PC-9 (cell line): Measurements from ENCODE around the gene PRSS2. TPM values are rescaled to one million over a fixed set of nuclear protein-coding genes. Genes with fewer than 3 reads are reported as not detected.

Source experiments
- BruUV-seq: library from RNA; stranded (reverse); fragments of 400-500 nt; replicated peaks from 2 replicates; lab custom pipeline; 2021; lab: Mats Ljungman, UMichigan
- CTCF ChIA-PET: fragments of 300-600 bp; sonication (Branson Sonifier 250); formaldehyde crosslinking; loops from one replicate; lab custom pipeline; 2022; ENCODE audit warnings: antibody characterized with exemption; lab: Charles Lee
- POLR2A ChIA-PET: fragments of 300-600 bp; sonication (Branson Sonifier 250); formaldehyde crosslinking; loops from one replicate; lab custom pipeline; 2022; ENCODE audit warnings: antibody characterized with exemption; ENCODE audit not compliant: unreplicated experiment; lab: Charles Lee
- DNase-seq, 2 experiments: peaks; one replicate each; pipeline versions ENCODE4 v3.0.0 to v3.0.0-alpha.2; 2015 to 2022; ENCODE audit warnings: mixed read lengths in 1 of 2
- H2AFZ ChIP-seq: fragments of 200-600 bp; sonication (generic); 2 replicates; pipeline ENCODE4 v1.8.1; 2017; ENCODE audit warnings: antibody characterized with exemption
- H3F3A ChIP-seq: fragments of 200-600 bp; sonication (generic); 2 replicates; pipeline ENCODE4 v1.8.1; 2017; ENCODE audit warnings: antibody characterized with exemption, mild to moderate bottlenecking, low read depth; ENCODE audit not compliant: insufficient read depth
- H3K27ac ChIP-seq: fragments of 200-600 bp; sonication (generic); 2 replicates; pipeline ENCODE4 v1.6.1; 2016; ENCODE audit warnings: mixed run types
- H3K27me3 ChIP-seq: fragments of 200-600 bp; sonication (generic); 2 replicates; pipeline ENCODE4 v1.6.1; 2016; ENCODE audit warnings: low read depth, mixed run types; ENCODE audit not compliant: insufficient read depth
- H3K36me3 ChIP-seq: fragments of 200-600 bp; sonication (generic); 2 replicates; pipeline ENCODE4 v1.6.1; 2016; ENCODE audit warnings: low read depth, mixed run types
- H3K4me1 ChIP-seq: fragments of 200-600 bp; sonication (generic); replicated peaks from 2 replicates; pipeline ENCODE4 v1.6.1; 2016; ENCODE audit warnings: mixed run types; ENCODE audit not compliant: insufficient read depth
- H3K4me2 ChIP-seq: fragments of 200-600 bp; sonication (generic); 2 replicates; pipeline ENCODE4 v1.6.1; 2017; ENCODE audit warnings: mixed run types
- H3K4me3 ChIP-seq: fragments of 200-600 bp; sonication (generic); 2 replicates; pipeline ENCODE4 v1.6.1; 2016; ENCODE audit warnings: mixed run types
- H3K79me2 ChIP-seq: fragments of 200-600 bp; sonication (generic); 2 replicates; pipeline ENCODE4 v1.6.1; 2017; ENCODE audit warnings: low read depth, mixed run types
- H3K9me2 ChIP-seq: fragments of 200-600 bp; sonication (generic); 2 replicates; pipeline ENCODE4 v1.8.1; 2017; ENCODE audit warnings: mild to moderate bottlenecking; ENCODE audit not compliant: insufficient read depth
- H3K9me3 ChIP-seq: fragments of 200-600 bp; sonication (generic); 2 replicates; pipeline ENCODE4 v1.8.1; 2016; ENCODE audit warnings: low read depth; ENCODE audit not compliant: insufficient read depth
- H4K20me1 ChIP-seq: fragments of 200-600 bp; sonication (generic); 2 replicates; pipeline ENCODE4 v1.8.1; 2017; ENCODE audit not compliant: insufficient read depth
- EZH2 ChIP-seq: fragments of 200-600 bp; sonication (generic); IDR thresholded peaks from 2 replicates; pipeline ENCODE4 v1.8.0; 2017; ENCODE audit warnings: antibody characterized with exemption, low read depth
- intact Hi-C: fragments of 100-400 bp; cut with micrococcal nuclease; formaldehyde crosslinking; loops from one replicate; pipeline ENCODE4 v1.10.0; 2022; ENCODE audit not compliant: unreplicated experiment
- total RNA-seq: library from RNA; stranded (reverse); gene quantifications from 2 replicates; pipeline ENCODE4 v1.2.3, GENCODE V29; 2021
- TF ChIP-seq, protein P1 (sequence below): fragments of 200-600 bp; sonication (generic); conservative IDR thresholded peaks from 2 replicates; pipeline ENCODE4 v1.6.1; 2017; ENCODE audit warnings: mixed run types, antibody characterized with exemption, mild to moderate bottlenecking, moderate library complexity

Gene PRSS2
- total RNA-seq, 1 experiment from 2014 or later = not detected

DNA sequence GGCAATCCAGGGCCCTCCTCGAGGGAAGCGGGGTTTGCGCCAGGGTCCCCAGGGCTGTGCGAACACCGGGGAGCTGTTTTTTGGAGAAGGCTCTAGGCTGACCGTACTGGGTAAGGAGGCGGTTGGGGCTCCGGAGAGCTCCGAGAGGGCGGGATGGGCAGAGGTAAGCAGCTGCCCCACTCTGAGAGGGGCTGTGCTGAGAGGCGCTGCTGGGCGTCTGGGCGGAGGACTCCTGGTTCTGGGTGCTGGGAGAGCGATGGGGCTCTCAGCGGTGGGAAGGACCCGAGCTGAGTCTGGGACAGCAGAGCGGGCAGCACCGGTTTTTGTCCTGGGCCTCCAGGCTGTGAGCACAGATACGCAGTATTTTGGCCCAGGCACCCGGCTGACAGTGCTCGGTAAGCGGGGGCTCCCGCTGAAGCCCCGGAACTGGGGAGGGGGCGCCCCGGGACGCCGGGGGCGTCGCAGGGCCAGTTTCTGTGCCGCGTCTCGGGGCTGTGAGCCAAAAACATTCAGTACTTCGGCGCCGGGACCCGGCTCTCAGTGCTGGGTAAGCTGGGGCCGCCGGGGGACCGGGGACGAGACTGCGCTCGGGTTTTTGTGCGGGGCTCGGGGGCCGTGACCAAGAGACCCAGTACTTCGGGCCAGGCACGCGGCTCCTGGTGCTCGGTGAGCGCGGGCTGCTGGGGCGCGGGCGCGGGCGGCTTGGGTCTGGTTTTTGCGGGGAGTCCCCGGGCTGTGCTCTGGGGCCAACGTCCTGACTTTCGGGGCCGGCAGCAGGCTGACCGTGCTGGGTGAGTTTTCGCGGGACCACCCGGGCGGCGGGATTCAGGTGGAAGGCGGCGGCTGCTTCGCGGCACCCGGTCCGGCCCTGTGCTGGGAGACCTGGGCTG is 26.0 kb downstream of the PRSS2 start:
- intact Hi-C loops = loop anchor here (5.0 kb wide), 3 partner anchors 421 to 819 kb away; no protein-coding TSS in a partner anchor
- peak; percentile 35 to 36 for DNase-seq
- peak overlapping the region; percentile 99 for H3K4me2 ChIP-seq
- TF ChIP-seq, protein P1, sequence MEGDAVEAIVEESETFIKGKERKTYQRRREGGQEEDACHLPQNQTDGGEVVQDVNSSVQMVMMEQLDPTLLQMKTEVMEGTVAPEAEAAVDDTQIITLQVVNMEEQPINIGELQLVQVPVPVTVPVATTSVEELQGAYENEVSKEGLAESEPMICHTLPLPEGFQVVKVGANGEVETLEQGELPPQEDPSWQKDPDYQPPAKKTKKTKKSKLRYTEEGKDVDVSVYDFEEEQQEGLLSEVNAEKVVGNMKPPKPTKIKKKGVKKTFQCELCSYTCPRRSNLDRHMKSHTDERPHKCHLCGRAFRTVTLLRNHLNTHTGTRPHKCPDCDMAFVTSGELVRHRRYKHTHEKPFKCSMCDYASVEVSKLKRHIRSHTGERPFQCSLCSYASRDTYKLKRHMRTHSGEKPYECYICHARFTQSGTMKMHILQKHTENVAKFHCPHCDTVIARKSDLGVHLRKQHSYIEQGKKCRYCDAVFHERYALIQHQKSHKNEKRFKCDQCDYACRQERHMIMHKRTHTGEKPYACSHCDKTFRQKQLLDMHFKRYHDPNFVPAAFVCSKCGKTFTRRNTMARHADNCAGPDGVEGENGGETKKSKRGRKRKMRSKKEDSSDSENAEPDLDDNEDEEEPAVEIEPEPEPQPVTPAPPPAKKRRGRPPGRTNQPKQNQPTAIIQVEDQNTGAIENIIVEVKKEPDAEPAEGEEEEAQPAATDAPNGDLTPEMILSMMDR = no peak
- TF ChIP-seq EZH2 = no peak
- no peaks in the 10 kb centered on the region for H3K9me3 ChIP-seq
- CTCF ChIA-PET = interaction anchor here (0.5 to 1.8 kb wide), 5 partner anchors 11 to 58 kb away, joined by 3 to 6 read pairs (median 3); partner anchors contain the start of gene EPHB6
- peaks cover 53% of the 10 kb centered on the region for H3K79me2 ChIP-seq
- no peaks in the 10 kb centered on the region for H4K20me1 ChIP-seq
- no peaks in the 10 kb centered on the region for H3K27me3 ChIP-seq
- POLR2A ChIA-PET = interaction anchor here (0.5 to 1.5 kb wide), 7 partner anchors 12 to 300 kb away, joined by 3 to 11 read pairs (median 7); no protein-coding TSS in a partner anchor
- H3F3A ChIP-seq = peaks cover 18% of the 10 kb centered on the region; the same call in 1 of the 2 replicates
- no TSS peak for BruUV-seq
- H3K36me3 ChIP-seq = peaks cover 17% of the 10 kb centered on the region; the same call in 1 of the 2 replicates
- no peaks in the 10 kb centered on the region for H3K9me2 ChIP-seq
- H2AFZ ChIP-seq = peak overlapping the region; percentile 35
- peak overlapping the region; percentile 93 for H3K4me3 ChIP-seq
- H3K4me1 ChIP-seq = peaks cover 55% of the 10 kb centered on the region
- peak overlapping the region; percentile 92 for H3K27ac ChIP-seq

DNA sequence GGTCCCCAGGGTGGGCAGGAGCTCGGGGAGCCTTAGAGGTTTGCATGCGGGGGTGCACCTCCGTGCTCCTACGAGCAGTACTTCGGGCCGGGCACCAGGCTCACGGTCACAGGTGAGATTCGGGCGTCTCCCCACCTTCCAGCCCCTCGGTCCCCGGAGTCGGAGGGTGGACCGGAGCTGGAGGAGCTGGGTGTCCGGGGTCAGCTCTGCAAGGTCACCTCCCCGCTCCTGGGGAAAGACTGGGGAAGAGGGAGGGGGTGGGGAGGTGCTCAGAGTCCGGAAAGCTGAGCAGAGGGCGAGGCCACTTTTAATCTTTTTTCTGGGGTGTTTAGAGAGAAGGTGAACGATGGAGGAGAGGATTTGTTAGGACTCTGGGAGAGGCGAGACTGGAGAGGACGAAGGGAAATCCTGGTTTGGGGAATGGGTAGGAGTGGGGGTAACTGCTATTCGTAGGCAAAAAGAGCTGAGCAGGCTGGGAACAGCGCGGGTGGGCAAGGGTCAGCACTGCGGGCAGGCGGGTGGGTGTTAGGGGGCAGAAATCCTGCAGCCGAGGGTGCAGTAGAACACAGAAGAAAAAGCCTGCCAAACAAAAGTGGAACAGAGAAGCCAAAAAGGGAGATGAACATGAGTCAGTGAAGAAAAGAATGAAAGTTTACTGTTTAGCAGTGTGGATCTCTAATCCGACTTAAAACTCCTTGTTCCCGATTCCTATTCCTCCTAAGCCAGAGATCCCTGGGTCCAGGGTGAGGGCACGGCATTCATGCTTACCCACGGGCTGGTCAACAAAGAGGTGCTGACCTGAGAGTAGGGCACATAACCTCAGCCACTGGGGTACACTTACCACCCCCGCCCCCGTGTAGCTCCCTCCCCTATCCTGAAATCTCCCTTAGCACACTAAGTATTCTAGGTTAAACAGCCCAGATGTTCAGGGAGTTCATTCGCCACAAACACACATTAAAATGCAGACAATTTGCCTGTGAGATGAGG is 26.9 kb downstream of the PRSS2 start:
- Histone ChIP-seq H2AFZ (peak overlapping the region; percentile 35), H3K36me3 (peaks cover 26% of the 10 kb centered on the region; the same call in 1 of the 2 replicates), H3K79me2 (peaks cover 53% of the 10 kb centered on the region), H4K20me1 (no peaks in the 10 kb centered on the region), H3K9me3 (no peaks in the 10 kb centered on the region), H3K27me3 (no peaks in the 10 kb centered on the region), H3K27ac (peak overlapping the region; percentile 92), H3K4me1 (peaks cover 54% of the 10 kb centered on the region), H3K4me2 (peak overlapping the region; percentile 99), H3K9me2 (no peaks in the 10 kb centered on the region), H3K4me3 (peak overlapping the region; percentile 93), H3F3A (peaks cover 18% of the 10 kb centered on the region; the same call in 1 of the 2 replicates)
- peak; percentile 25 to 35 for DNase-seq
- TSS peak; percentile 13 for BruUV-seq
- POLR2A ChIA-PET = interaction anchor here (0.5 to 1.5 kb wide), 6 partner anchors 11 to 269 kb away, joined by 3 to 11 read pairs (median 6); no protein-coding TSS in a partner anchor
- TF ChIP-seq, protein P1 = no peak
- no peak for TF ChIP-seq EZH2
- intact Hi-C loops = loop anchor here (5.0 kb wide), 3 partner anchors 420 to 820 kb away; no protein-coding TSS in a partner anchor
- CTCF ChIA-PET = interaction anchor here (1.0 to 1.5 kb wide), 3 partner anchors 10 to 263 kb away, joined by 3 to 4 read pairs (median 3); partner anchors contain the start of gene EPHB6
